BE2C (cell line): ENCODE data around the gene IL2RA.

Experiments
- DNase-seq: peaks from one replicate; pipeline ENCODE4 v3.0.0-alpha.2; 2020
- H3K27me3 ChIP-seq: fragments of 250-450 bp; sonication (Bioruptor Pico); 2 replicates; pipeline ENCODE4 v1.5.1; 2020; ENCODE audit warnings: mild to moderate bottlenecking
- H3K36me3 ChIP-seq: fragments of 250-450 bp; sonication (Bioruptor Pico); 2 replicates; pipeline ENCODE4 v1.5.1; 2020; ENCODE audit warnings: mild to moderate bottlenecking
- H3K4me1 ChIP-seq: fragments of 250-450 bp; sonication (Bioruptor Pico); 2 replicates; pipeline ENCODE4 v1.5.1; 2020
- H3K4me3 ChIP-seq: 2 replicates; pipeline ENCODE4 v1.5.1; 2011; ENCODE audit warnings: low read depth, low read length
- H3K9me3 ChIP-seq: fragments of 250-450 bp; sonication (Bioruptor Pico); 2 replicates; pipeline ENCODE4 v1.5.1; 2020
- CTCF ChIP-seq: IDR thresholded peaks from 2 replicates; pipeline ENCODE4 v1.5.1; 2012; ENCODE audit warnings: mild to moderate bottlenecking, low read depth, low read length

Gene IL2RA

GRCh38 chr10:5992398-5992797 lies 69.8 kb downstream of the IL2RA start:
- Histone ChIP-seq H3K4me1 (no peaks in the 10 kb centered on the region), H3K27me3 (peaks cover 29% of the 10 kb centered on the region), H3K4me3 (no peak overlapping the region), H3K36me3 (no peaks in the 10 kb centered on the region), H3K9me3 (no peaks in the 10 kb centered on the region)
- no peak for DNase-seq
- no peak for TF ChIP-seq CTCF

DNA sequence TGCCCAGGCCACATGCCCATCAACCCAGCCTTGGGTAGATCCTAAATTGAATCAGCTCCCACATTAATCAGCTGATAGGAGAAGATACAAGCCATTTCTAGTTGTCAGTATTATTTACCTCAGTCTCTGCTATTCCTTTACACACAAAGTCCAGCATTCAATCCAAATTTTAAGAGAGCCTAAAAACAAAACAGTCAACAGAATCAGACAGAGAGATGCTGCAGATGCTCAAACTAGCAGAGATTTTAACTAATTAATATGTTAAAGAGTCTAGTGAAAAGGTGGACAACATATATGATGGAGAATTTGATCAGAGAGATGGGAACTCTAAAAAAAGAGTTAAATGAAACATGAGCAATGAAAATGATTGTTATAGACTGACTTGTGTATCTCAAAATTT lies 70.5 kb downstream of the IL2RA start:
- DNase-seq = no peak
- Histone ChIP-seq H3K36me3 (no peaks in the 10 kb centered on the region), H3K4me1 (no peaks in the 10 kb centered on the region), H3K9me3 (no peaks in the 10 kb centered on the region), H3K4me3 (no peak overlapping the region), H3K27me3 (peaks cover 23% of the 10 kb centered on the region)
- no peak for TF ChIP-seq CTCF

- no peak for DNase-seq
- H3K36me3 ChIP-seq = no peaks in the 10 kb centered on the region
Measured at GRCh38 chr10:5989756-5990155, 72.4 kb downstream of the IL2RA start.

DNA sequence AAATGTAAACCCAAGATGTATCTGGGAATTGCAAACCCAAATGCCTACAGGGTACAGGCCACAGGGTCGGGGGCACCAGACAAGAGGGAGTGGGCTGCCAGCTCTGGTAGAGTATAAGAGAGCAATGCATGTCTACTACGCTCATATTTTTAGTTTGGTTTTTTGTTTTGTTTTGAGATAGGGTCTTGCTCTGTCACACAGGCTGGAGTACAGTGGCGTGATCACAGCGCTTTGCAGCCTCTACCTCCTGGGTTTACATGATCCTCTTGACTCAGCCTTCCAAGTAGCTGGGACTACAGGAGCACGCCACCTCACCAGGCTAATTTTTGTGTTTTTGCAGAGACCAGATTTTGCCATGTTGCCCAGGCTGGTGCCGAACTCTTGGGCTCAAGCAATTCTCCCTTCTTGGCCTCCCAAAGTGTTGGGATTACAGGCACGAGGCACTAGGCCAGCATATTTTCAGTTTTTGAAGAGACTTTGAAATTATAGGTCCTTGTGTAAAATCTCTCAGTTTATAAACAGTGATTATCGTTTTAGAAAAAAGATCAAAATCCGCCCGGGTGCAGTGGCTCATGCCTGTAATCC lies 73.7 kb downstream of the IL2RA start:
- H3K36me3 ChIP-seq = no peaks in the 10 kb centered on the region
- no peaks in the 10 kb centered on the region for H3K9me3 ChIP-seq
- TF ChIP-seq CTCF = no peak
- H3K4me1 ChIP-seq = no peaks in the 10 kb centered on the region
- no peak for DNase-seq
- peaks cover 11% of the 10 kb centered on the region; the same call in 1 of the 2 replicates for H3K27me3 ChIP-seq
- H3K4me3 ChIP-seq = no peak overlapping the region

More at GRCh38 chr10:5989756-5990155, 72.4 kb downstream of the IL2RA start:
- Histone ChIP-seq H3K27me3 (peaks cover 11% of the 10 kb centered on the region; the same call in 1 of the 2 replicates), H3K4me1 (no peaks in the 10 kb centered on the region), H3K9me3 (no peaks in the 10 kb centered on the region), H3K4me3 (no peak overlapping the region)
- TF ChIP-seq CTCF = no peak

DNA sequence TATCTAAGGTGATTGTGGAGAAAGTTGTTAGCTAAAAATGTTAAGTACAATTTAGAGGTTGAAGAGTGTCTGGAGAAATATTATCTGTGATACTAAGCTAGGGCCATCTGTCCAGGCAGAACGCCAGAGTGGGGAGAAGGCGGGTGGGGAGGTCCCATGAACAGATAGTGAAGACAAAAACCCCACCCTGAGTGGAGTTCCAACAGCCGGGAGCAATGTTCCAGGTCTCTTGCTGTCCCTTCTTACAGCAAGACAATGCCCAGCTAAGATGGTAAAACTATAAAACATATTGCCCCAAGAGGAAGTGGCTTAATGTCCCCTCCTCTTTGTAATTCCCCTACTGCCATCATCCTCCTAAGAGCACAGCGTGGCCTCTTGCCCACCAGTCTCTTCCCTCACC lies 74.4 kb downstream of the IL2RA start:
- DNase-seq = no peak
- Histone ChIP-seq H3K4me1 (no peaks in the 10 kb centered on the region), H3K4me3 (no peak overlapping the region), H3K9me3 (no peaks in the 10 kb centered on the region), H3K27me3 (peaks cover 13% of the 10 kb centered on the region; the same call in 1 of the 2 replicates), H3K36me3 (no peaks in the 10 kb centered on the region)
- TF ChIP-seq CTCF = no peak

GRCh38 chr10:5985029-5985428 lies 77.1 kb downstream of the IL2RA start:
- H3K4me3 ChIP-seq = no peak overlapping the region
- no peak for DNase-seq
- no peaks in the 10 kb centered on the region for H3K4me1 ChIP-seq
- no peaks in the 10 kb centered on the region for H3K36me3 ChIP-seq
- no peak for TF ChIP-seq CTCF
- no peaks in the 10 kb centered on the region for H3K9me3 ChIP-seq
- peaks cover 27% of the 10 kb centered on the region for H3K27me3 ChIP-seq
